Activated naive CD8-positive, alpha-beta T cell treated with anti-CD3 and anti-CD28 coated beads, Interleukin-2, amount 50 U/mL, for 24 hours (primary cell): ENCODE data around the gene TJP1.
"Not testable (repeated sequence)": the region's sequence is repeated elsewhere in the genome, so short reads cannot be mapped to it uniquely, and the experiment has no call there.

Source experiments
- ATAC-seq: fragments of 150-1000 bp; cut with Tn5 transposase; one replicate; pipeline ENCODE4 v1.10.0; 2021
- DNase-seq: peaks from one replicate; pipeline ENCODE4 v3.0.0; 2021
- H3K27ac Mint-ChIP-seq: one replicate; pipeline ENCODE4 v1.8.0; 2021; ENCODE audit warnings: mild to moderate bottlenecking, mixed read lengths
- H3K27me3 Mint-ChIP-seq: one replicate; pipeline ENCODE4 v1.8.0; 2021; ENCODE audit warnings: mixed read lengths
- H3K36me3 Mint-ChIP-seq: one replicate; pipeline ENCODE4 v1.8.0; 2021; ENCODE audit warnings: low read depth, mixed read lengths
- H3K4me1 Mint-ChIP-seq: one replicate; pipeline ENCODE4 v1.8.0; 2021; ENCODE audit warnings: mixed read lengths
- H3K4me3 Mint-ChIP-seq: one replicate; pipeline ENCODE4 v1.8.0; 2021; ENCODE audit warnings: mild to moderate bottlenecking, moderate library complexity, mixed read lengths
- H3K9me3 Mint-ChIP-seq: one replicate; pipeline ENCODE4 v1.8.0; 2021; ENCODE audit warnings: mixed read lengths

The TJP1 gene

GRCh38 chr15:29820394-29821154, 1.7 kb downstream of the TJP1 start:
- ATAC-seq (no peak), DNase-seq (no peak)
- H3K4me1 Mint-ChIP-seq, result peaks cover 18% of the 10 kb centered on the region
- no peak overlapping the region for H3K4me3 Mint-ChIP-seq
- H3K36me3 Mint-ChIP-seq, result peaks cover 13% of the 10 kb centered on the region
- H3K27me3 Mint-ChIP-seq, result peaks cover 70% of the 10 kb centered on the region
- peaks cover 16% of the 10 kb centered on the region for H3K9me3 Mint-ChIP-seq
- H3K27ac Mint-ChIP-seq, result no peak overlapping the region

- Mint-ChIP-seq H3K9me3 (peaks cover 16% of the 10 kb centered on the region), H3K27me3 (peaks cover 68% of the 10 kb centered on the region)
Measured at GRCh38 chr15:29819979-29820378, 2.3 kb downstream of the TJP1 start.

GRCh38 chr15:29818141-29818540, 4.1 kb downstream of the TJP1 start:
- peaks cover 13% of the 10 kb centered on the region for H3K9me3 Mint-ChIP-seq
- H3K27ac Mint-ChIP-seq, result no peak overlapping the region
- H3K27me3 Mint-ChIP-seq, result peaks cover 77% of the 10 kb centered on the region
- no peak overlapping the region for H3K4me3 Mint-ChIP-seq
- peaks cover 4% of the 10 kb centered on the region for H3K4me1 Mint-ChIP-seq
- ATAC-seq (no peak), DNase-seq (no peak)
- peaks cover 10% of the 10 kb centered on the region for H3K36me3 Mint-ChIP-seq

More at GRCh38 chr15:29819979-29820378, 2.3 kb downstream of the TJP1 start:
- peaks cover 12% of the 10 kb centered on the region for H3K4me1 Mint-ChIP-seq
- ATAC-seq (no peak), DNase-seq (no peak)
- H3K36me3 Mint-ChIP-seq, result peaks cover 13% of the 10 kb centered on the region
- H3K4me3 Mint-ChIP-seq, result no peak overlapping the region
- H3K27ac Mint-ChIP-seq, result no peak overlapping the region

GRCh38 chr15:29817455-29817854, 4.8 kb downstream of the TJP1 start:
- not testable (repeated sequence) for H3K27ac Mint-ChIP-seq, H3K4me3 Mint-ChIP-seq, H3K4me1 Mint-ChIP-seq, H3K36me3 Mint-ChIP-seq, ATAC-seq, DNase-seq
- Mint-ChIP-seq H3K9me3 (peaks cover 12% of the 10 kb centered on the region), H3K27me3 (peaks cover 76% of the 10 kb centered on the region)

GRCh38 chr15:29815000-29815710, 7.1 kb downstream of the TJP1 start:
- DNase-seq (no peak), ATAC-seq (no peak)
- Mint-ChIP-seq H3K9me3 (peaks cover 17% of the 10 kb centered on the region), H3K4me1 (no peaks in the 10 kb centered on the region), H3K27ac (no peak overlapping the region), H3K27me3 (peaks cover 85% of the 10 kb centered on the region), H3K36me3 (peaks cover 3% of the 10 kb centered on the region), H3K4me3 (no peak overlapping the region)

GRCh38 chr15:29813009-29813408, 9.3 kb downstream of the TJP1 start:
- ATAC-seq (no peak), DNase-seq (no peak)
- Mint-ChIP-seq H3K4me1 (no peaks in the 10 kb centered on the region), H3K27me3 (peaks cover 76% of the 10 kb centered on the region), H3K27ac (no peak overlapping the region), H3K4me3 (no peak overlapping the region), H3K9me3 (peaks cover 17% of the 10 kb centered on the region), H3K36me3 (peaks cover 3% of the 10 kb centered on the region)

- ATAC-seq (no peak), DNase-seq (no peak)
- Mint-ChIP-seq H3K4me3 (no peak overlapping the region), H3K4me1 (no peaks in the 10 kb centered on the region), H3K27me3 (peaks cover 75% of the 10 kb centered on the region), H3K27ac (no peak overlapping the region), H3K9me3 (peaks cover 13% of the 10 kb centered on the region), H3K36me3 (peaks cover 3% of the 10 kb centered on the region)
Measured at GRCh38 chr15:29812384-29812694, 9.9 kb downstream of the TJP1 start.

GRCh38 chr15:29811691-29812383, 10.4 kb downstream of the TJP1 start:
- peaks cover 2% of the 10 kb centered on the region for H3K36me3 Mint-ChIP-seq
- peaks cover 75% of the 10 kb centered on the region for H3K27me3 Mint-ChIP-seq
- DNase-seq, result no peak
- H3K4me1 Mint-ChIP-seq, result no peaks in the 10 kb centered on the region
- no peak for ATAC-seq
- no peak overlapping the region for H3K27ac Mint-ChIP-seq
- no peak overlapping the region for H3K4me3 Mint-ChIP-seq
- peaks cover 8% of the 10 kb centered on the region for H3K9me3 Mint-ChIP-seq

GRCh38 chr15:29805708-29806104, 16.6 kb downstream of the TJP1 start:
- DNase-seq, result no peak
- H3K4me3 Mint-ChIP-seq, result no peak overlapping the region
- no peak for ATAC-seq
- no peak overlapping the region for H3K27ac Mint-ChIP-seq
- H3K36me3 Mint-ChIP-seq, result no peaks in the 10 kb centered on the region
- H3K27me3 Mint-ChIP-seq, result peaks cover 47% of the 10 kb centered on the region
- H3K4me1 Mint-ChIP-seq, result no peaks in the 10 kb centered on the region
- H3K9me3 Mint-ChIP-seq, result peaks cover under 1% of the 10 kb centered on the region

- Mint-ChIP-seq H3K4me1 (no peaks in the 10 kb centered on the region), H3K36me3 (no peaks in the 10 kb centered on the region), H3K4me3 (no peak overlapping the region), H3K9me3 (no peaks in the 10 kb centered on the region), H3K27me3 (peaks cover 46% of the 10 kb centered on the region), H3K27ac (no peak overlapping the region)
- ATAC-seq (no peak), DNase-seq (no peak)
Measured at GRCh38 chr15:29805043-29805707, 17.1 kb downstream of the TJP1 start.

GRCh38 chr15:29802411-29802810, 19.9 kb downstream of the TJP1 start:
- ATAC-seq (no peak), DNase-seq (no peak)
- H3K27me3 Mint-ChIP-seq, result peaks cover 39% of the 10 kb centered on the region
- H3K9me3 Mint-ChIP-seq, result no peaks in the 10 kb centered on the region
- no peaks in the 10 kb centered on the region for H3K36me3 Mint-ChIP-seq
- H3K4me1 Mint-ChIP-seq, result no peaks in the 10 kb centered on the region
- H3K27ac Mint-ChIP-seq, result no peak overlapping the region
- no peak overlapping the region for H3K4me3 Mint-ChIP-seq

GRCh38 chr15:29800491-29801366, 21.5 kb downstream of the TJP1 start:
- H3K9me3 Mint-ChIP-seq, result no peaks in the 10 kb centered on the region
- H3K4me1 Mint-ChIP-seq, result no peaks in the 10 kb centered on the region
- no peak overlapping the region for H3K27ac Mint-ChIP-seq
- DNase-seq (no peak), ATAC-seq (no peak)
- H3K4me3 Mint-ChIP-seq, result no peak overlapping the region
- H3K27me3 Mint-ChIP-seq, result peaks cover 35% of the 10 kb centered on the region
- H3K36me3 Mint-ChIP-seq, result no peaks in the 10 kb centered on the region

GRCh38 chr15:29799859-29800258, 22.4 kb downstream of the TJP1 start:
- DNase-seq (no peak), ATAC-seq (no peak)
- Mint-ChIP-seq H3K27me3 (peaks cover 33% of the 10 kb centered on the region), H3K27ac (no peak overlapping the region), H3K36me3 (no peaks in the 10 kb centered on the region), H3K4me1 (no peaks in the 10 kb centered on the region), H3K4me3 (no peak overlapping the region), H3K9me3 (no peaks in the 10 kb centered on the region)

- Mint-ChIP-seq H3K27ac (no peak overlapping the region), H3K4me3 (no peak overlapping the region), H3K9me3 (peaks cover 6% of the 10 kb centered on the region), H3K4me1 (no peaks in the 10 kb centered on the region), H3K36me3 (no peaks in the 10 kb centered on the region), H3K27me3 (peaks cover 40% of the 10 kb centered on the region)
- ATAC-seq (no peak), DNase-seq (no peak)
Measured at GRCh38 chr15:29795610-29796009, 26.7 kb downstream of the TJP1 start.
